ENCODE data around the gene PLEKHA6. TPM values are rescaled to one million over a fixed set of nuclear protein-coding genes. Genes with fewer than 3 reads are reported as not detected.

The PLEKHA6 gene
- total RNA-seq, 1 experiment from 2014 or later, result 2.1 TPM

- no peaks in the 10 kb centered on the region for H3K79me1 ChIP-seq (ENCODE audit: insufficient read depth, low read depth, low read length, poor library complexity, severe bottlenecking)
- H3K56ac ChIP-seq (ENCODE audit: insufficient read length, low read depth, low read length), result no peak overlapping the region
- H2BK120ac ChIP-seq (ENCODE audit: low read depth, low read length, poor library complexity, severe bottlenecking), result no peak overlapping the region
- no peak overlapping the region for H4K5ac ChIP-seq (ENCODE audit: insufficient read length, low read depth, low read length)
- peak; percentile 69 for DNase-seq
- Mint-ChIP-seq H3K27me3 (ENCODE audit: low read depth) (peaks cover 12% of the 10 kb centered on the region), H3K4me1 (peaks cover 6 to 16% of the 10 kb centered on the region in 2 experiments), H3K9me3 (peaks cover 0 to 5% of the 10 kb centered on the region in 2 experiments; a peak in 1 of 5 replicates), H3K4me3 (no peak overlapping the region), H3K27ac (peak overlapping the region in 2 of 3 experiments; percentile 56 to 59; a peak in 3 of 7 replicates), H3K36me3 (ENCODE audit: insufficient read depth in 1 of 3, low read depth in 3 of 3) (no peaks in the 10 kb centered on the region; a peak in 1 of 7 replicates)
- no peak overlapping the region for H2BK5ac ChIP-seq (ENCODE audit: insufficient read length, low read length)
- no peaks in the 10 kb centered on the region for H3K23me2 ChIP-seq (ENCODE audit: insufficient read length, low read depth, low read length, poor library complexity, severe bottlenecking)
- H4K8ac ChIP-seq (replicated peaks; ENCODE audit: insufficient read length, low read depth, low read length), result no peak overlapping the region
- no peak overlapping the region for H3K18ac ChIP-seq (ENCODE audit: insufficient read length, low read depth, low read length)
- no peaks in the 10 kb centered on the region for H3K27me3 ChIP-seq (ENCODE audit: insufficient read depth, low read length)
- no peak overlapping the region for H2AK5ac ChIP-seq (ENCODE audit: insufficient read length, low read length)
- peak; percentile 27; the same call in 1 of the 3 replicates for TF ChIP-seq CTCF (conservative IDR thresholded peaks at IDR 0.05)
- H2AFZ ChIP-seq (ENCODE audit: low read length), result no peak overlapping the region
- H3T11ph ChIP-seq (ENCODE audit: low read length), result no peak overlapping the region
- H3K14ac ChIP-seq (ENCODE audit: insufficient read depth, low read length), result peak overlapping the region; percentile 69
- H3K9me3 ChIP-seq (ENCODE audit: control insufficient read depth, low read depth, low read length), result no peaks in the 10 kb centered on the region
- H3K27ac ChIP-seq (ENCODE audit: insufficient read length, low read depth, low read length), result no peak overlapping the region
- no peaks in the 10 kb centered on the region for H4K20me1 ChIP-seq (ENCODE audit: control insufficient read depth, insufficient read depth, insufficient read length)
- no peak overlapping the region for H3K4me2 ChIP-seq (ENCODE audit: insufficient read depth, insufficient read length, low read length)
- H3K23ac ChIP-seq (ENCODE audit: insufficient read length, low read depth, low read length), result no peak overlapping the region
- H3K4ac ChIP-seq (ENCODE audit: low read depth, low read length), result no peak overlapping the region
- no peaks in the 10 kb centered on the region for H3K79me2 ChIP-seq (ENCODE audit: insufficient read depth, low read length)
- no CpG with 5 or more reads among the region's 18 CpGs for WGBS (ENCODE audit: extremely low coverage, insufficient read length, low lambda C conversion rate)
- no peak overlapping the region for H2BK20ac ChIP-seq (ENCODE audit: low read depth, low read length, poor library complexity, severe bottlenecking)
- no peak overlapping the region for H2BK12ac ChIP-seq (ENCODE audit: insufficient read length, low read depth, low read length)
- no peak overlapping the region for H2BK15ac ChIP-seq (ENCODE audit: low read depth, low read length)
- no peaks in the 10 kb centered on the region; the same call in 1 of the 2 replicates for H3K4me1 ChIP-seq (ENCODE audit: insufficient read depth, low read length)
- no peak overlapping the region for H3K9ac ChIP-seq (ENCODE audit: extremely low read depth, insufficient read length, low read length)
- H4K91ac ChIP-seq (ENCODE audit: insufficient read length, low read depth, low read length), result peak overlapping the region; percentile 32
Observed at GRCh38 chr1:204198348-204199340, 161.1 kb downstream of the PLEKHA6 start.
